ENCODE measurements around the gene UBE2E3. TPM values are rescaled to one million over a fixed set of nuclear protein-coding genes. Genes with fewer than 3 reads are reported as not detected.
"Not testable (repeated sequence)": the region's sequence is repeated elsewhere in the genome, so short reads cannot be mapped to it uniquely, and the experiment has no call there.

The UBE2E3 gene
- total RNA-seq, 2 experiments from 2014 or later = 25.8 to 29.5 TPM

DNA sequence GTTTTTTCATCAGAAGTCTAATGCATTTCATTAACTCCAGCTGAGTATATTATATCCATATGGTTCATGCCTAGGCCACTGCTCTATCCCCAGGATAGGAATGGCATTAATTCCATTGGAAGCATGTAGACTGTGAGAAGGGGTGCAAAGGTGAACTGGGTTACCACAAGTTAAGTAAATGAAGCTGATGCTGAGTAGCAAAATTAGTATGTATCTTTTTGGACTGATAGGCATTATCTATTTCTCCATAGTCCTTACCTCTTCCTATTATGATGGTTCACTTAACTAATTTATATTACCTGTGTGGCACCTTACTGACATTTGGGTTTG is 24.9 kb downstream of the UBE2E3 start:
- DNase-seq = no peak
- H3K4me3 Mint-ChIP-seq = no peak overlapping the region
- intact Hi-C loops (cut with micrococcal nuclease) = loop anchor here (1.0 kb wide), 1 partner anchor 8 kb away; no protein-coding TSS in a partner anchor
- no peak overlapping the region for H3K27ac Mint-ChIP-seq
- H3K9me3 Mint-ChIP-seq = no peaks in the 10 kb centered on the region
- CTCF ChIA-PET = interaction anchor here (1.0 kb wide), 1 partner anchor 10 kb away, joined by 3 read pairs; no protein-coding TSS in a partner anchor
- H3K27me3 Mint-ChIP-seq (ENCODE audit: low read depth) = no peaks in the 10 kb centered on the region
- H3K4me1 Mint-ChIP-seq (ENCODE audit: low read depth) = peaks cover 26% of the 10 kb centered on the region
- no peaks in the 10 kb centered on the region for H3K36me3 Mint-ChIP-seq (ENCODE audit: low read depth)

DNA sequence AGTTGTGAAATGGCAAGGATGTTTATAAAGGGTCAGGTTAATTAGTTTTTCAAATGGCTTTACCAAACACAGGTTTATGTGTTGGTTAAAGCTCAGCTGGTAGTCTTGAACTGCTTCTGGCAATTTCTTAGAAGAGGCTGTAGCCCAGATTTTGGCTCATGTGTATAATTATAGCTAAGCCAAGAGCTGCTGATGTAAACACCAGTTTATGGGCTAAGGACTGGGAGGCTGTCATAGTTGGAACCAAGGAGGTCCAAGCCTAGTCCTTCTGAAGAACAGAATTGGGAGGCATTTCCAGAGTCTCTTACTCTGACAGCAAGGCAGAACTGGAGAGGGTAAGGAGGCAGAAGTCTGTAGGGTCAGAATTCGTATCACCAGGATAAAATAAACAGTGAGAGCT is 25.4 kb downstream of the UBE2E3 start:
- no peaks in the 10 kb centered on the region for H3K36me3 Mint-ChIP-seq (ENCODE audit: low read depth)
- intact Hi-C loops (cut with micrococcal nuclease) = loop anchor here (1.0 kb wide), 1 partner anchor 9 kb away; no protein-coding TSS in a partner anchor
- no peak for DNase-seq
- no peaks in the 10 kb centered on the region for H3K27me3 Mint-ChIP-seq (ENCODE audit: low read depth)
- CTCF ChIA-PET = interaction anchor here (1.0 kb wide), 1 partner anchor 10 kb away, joined by 3 read pairs; no protein-coding TSS in a partner anchor
- H3K4me1 Mint-ChIP-seq (ENCODE audit: low read depth) = peaks cover 31% of the 10 kb centered on the region
- H3K27ac Mint-ChIP-seq = no peak overlapping the region
- H3K9me3 Mint-ChIP-seq = no peaks in the 10 kb centered on the region
- H3K4me3 Mint-ChIP-seq = no peak overlapping the region

DNA sequence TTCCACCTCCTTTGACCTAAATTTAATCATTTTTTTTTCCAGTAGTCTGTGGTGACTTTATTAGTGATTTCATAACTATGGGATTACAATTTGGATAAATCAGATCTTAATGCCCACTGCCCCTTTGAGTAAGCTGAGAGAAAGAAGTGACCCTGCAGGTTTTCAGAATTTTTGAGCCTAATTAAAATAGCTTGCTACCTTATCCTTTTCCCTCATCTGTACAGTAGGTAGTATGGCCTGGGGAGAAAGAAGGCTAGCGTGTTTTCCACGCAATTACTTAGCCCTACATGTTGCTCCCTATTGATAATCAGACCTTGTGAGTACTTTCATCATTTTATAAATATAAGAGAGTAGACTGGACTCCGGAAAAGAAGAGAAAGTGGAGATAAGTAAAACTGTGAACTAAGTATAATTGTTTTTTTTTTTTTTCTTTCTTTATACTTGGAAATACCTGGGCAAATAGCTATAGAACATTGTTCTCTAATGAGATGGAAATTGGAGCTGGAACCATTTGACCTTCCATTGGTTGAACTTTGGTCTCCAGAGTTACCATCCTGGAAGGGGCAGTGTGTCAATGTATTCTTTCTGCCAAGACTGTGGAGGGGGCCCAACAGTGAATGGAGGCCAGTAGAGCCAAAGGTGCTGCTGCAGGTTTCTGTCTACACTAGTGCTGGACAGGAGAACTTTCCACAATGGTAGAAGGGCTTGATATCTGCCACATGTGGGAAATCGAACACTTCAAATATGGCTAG is 26.9 kb downstream of the UBE2E3 start:
- CTCF ChIA-PET = no interaction called here
- H3K4me3 Mint-ChIP-seq = no peak overlapping the region
- no peak for DNase-seq
- intact Hi-C loops (cut with micrococcal nuclease) = no loop called here
- H3K4me1 Mint-ChIP-seq (ENCODE audit: low read depth) = peaks cover 29% of the 10 kb centered on the region
- no peaks in the 10 kb centered on the region for H3K36me3 Mint-ChIP-seq (ENCODE audit: low read depth)
- H3K9me3 Mint-ChIP-seq = no peaks in the 10 kb centered on the region
- no peaks in the 10 kb centered on the region for H3K27me3 Mint-ChIP-seq (ENCODE audit: low read depth)
- H3K27ac Mint-ChIP-seq = no peak overlapping the region

DNA sequence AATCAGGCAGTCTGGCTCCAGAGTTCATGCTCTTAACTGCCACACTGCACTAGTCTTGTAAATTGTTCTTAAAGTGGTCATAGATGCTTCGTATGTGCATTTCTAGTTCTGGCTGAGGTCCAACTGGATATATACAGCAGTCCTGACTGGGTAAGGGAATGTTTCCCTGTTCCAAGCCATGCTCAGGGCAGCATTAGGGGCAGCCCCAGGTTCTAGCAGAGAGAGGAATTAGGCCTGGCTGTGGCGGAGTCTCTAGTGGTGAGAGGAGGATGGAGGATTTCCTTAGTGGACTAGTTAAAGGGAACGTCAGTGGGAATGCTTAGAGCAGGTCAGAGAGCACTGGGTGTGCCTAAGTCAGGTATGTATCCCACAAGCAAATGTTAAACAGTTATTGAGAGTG is 28.0 kb downstream of the UBE2E3 start:
- no peaks in the 10 kb centered on the region for H3K9me3 Mint-ChIP-seq
- no peaks in the 10 kb centered on the region for H3K36me3 Mint-ChIP-seq (ENCODE audit: low read depth)
- CTCF ChIA-PET = no interaction called here
- no peaks in the 10 kb centered on the region for H3K27me3 Mint-ChIP-seq (ENCODE audit: low read depth)
- no peak overlapping the region for H3K4me3 Mint-ChIP-seq
- no peak for DNase-seq
- H3K27ac Mint-ChIP-seq = no peak overlapping the region
- peaks cover 25% of the 10 kb centered on the region for H3K4me1 Mint-ChIP-seq (ENCODE audit: low read depth)
- intact Hi-C loops (cut with micrococcal nuclease) = no loop called here

GRCh38 chr2:181021199-181021789 is 40.9 kb downstream of the UBE2E3 start:
- intact Hi-C loops (cut with micrococcal nuclease) = no loop called here
- H3K27ac Mint-ChIP-seq = no peak overlapping the region
- no peaks in the 10 kb centered on the region for H3K27me3 Mint-ChIP-seq (ENCODE audit: low read depth)
- H3K9me3 Mint-ChIP-seq = no peaks in the 10 kb centered on the region
- no peaks in the 10 kb centered on the region for H3K36me3 Mint-ChIP-seq (ENCODE audit: low read depth)
- H3K4me1 Mint-ChIP-seq (ENCODE audit: low read depth) = peaks cover 10% of the 10 kb centered on the region
- no peak overlapping the region for H3K4me3 Mint-ChIP-seq
- no peak for DNase-seq
- CTCF ChIA-PET = no interaction called here

GRCh38 chr2:181022652-181023051 is 42.2 kb downstream of the UBE2E3 start:
- Mint-ChIP-seq H3K4me3 (no peak overlapping the region), H3K27me3 (ENCODE audit: low read depth) (no peaks in the 10 kb centered on the region), H3K27ac (no peak overlapping the region), H3K4me1 (ENCODE audit: low read depth) (peaks cover 10% of the 10 kb centered on the region), H3K36me3 (ENCODE audit: low read depth) (no peaks in the 10 kb centered on the region), H3K9me3 (no peaks in the 10 kb centered on the region)
- CTCF ChIA-PET = no interaction called here
- intact Hi-C loops (cut with micrococcal nuclease) = no loop called here
- DNase-seq = no peak

- CTCF ChIA-PET = no interaction called here
- no peaks in the 10 kb centered on the region for H3K36me3 Mint-ChIP-seq (ENCODE audit: low read depth)
- H3K27ac Mint-ChIP-seq = no peak overlapping the region
- H3K4me3 Mint-ChIP-seq = no peak overlapping the region
- intact Hi-C loops (cut with micrococcal nuclease) = no loop called here
- no peaks in the 10 kb centered on the region for H3K27me3 Mint-ChIP-seq (ENCODE audit: low read depth)
- DNase-seq = no peak
- peaks cover 7% of the 10 kb centered on the region for H3K4me1 Mint-ChIP-seq (ENCODE audit: low read depth)
- no peaks in the 10 kb centered on the region for H3K9me3 Mint-ChIP-seq
Measured at GRCh38 chr2:181025004-181025403, 44.6 kb downstream of the UBE2E3 start.

DNA sequence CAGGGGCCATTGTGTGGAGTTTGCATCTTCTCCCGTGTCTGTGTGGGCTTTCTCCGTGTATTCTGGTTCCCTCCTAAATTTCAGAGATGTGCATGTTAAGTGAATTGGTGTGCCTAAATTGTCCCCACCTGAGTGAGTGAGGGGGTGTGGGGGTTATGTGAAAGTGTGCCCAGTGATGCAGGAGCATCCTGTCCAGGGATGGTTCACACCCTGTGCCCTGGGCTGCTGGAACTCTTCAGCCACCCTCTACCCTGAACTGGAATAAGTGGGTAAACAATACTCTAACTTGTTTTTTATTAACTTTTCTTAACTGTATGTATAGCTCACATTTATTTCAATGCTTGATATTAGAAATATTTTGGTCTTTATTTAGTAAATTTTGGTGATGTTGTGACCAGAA is 56.0 kb downstream of the UBE2E3 start:
- H3K9me3 Mint-ChIP-seq = no peaks in the 10 kb centered on the region
- H3K4me1 Mint-ChIP-seq (ENCODE audit: low read depth) = peaks cover 9% of the 10 kb centered on the region
- no peak overlapping the region for H3K27ac Mint-ChIP-seq
- no peak overlapping the region for H3K4me3 Mint-ChIP-seq
- DNase-seq = no peak
- no peaks in the 10 kb centered on the region for H3K27me3 Mint-ChIP-seq (ENCODE audit: low read depth)
- intact Hi-C loops (cut with micrococcal nuclease) = loop anchor here (10.0 kb wide), 1 partner anchor 1032 kb away; the partner anchor contains the start of gene CWC22
- peaks cover 1% of the 10 kb centered on the region for H3K36me3 Mint-ChIP-seq (ENCODE audit: low read depth)
- CTCF ChIA-PET = interaction anchor here (0.7 kb wide), 1 partner anchor 11 kb away, joined by 3 read pairs; no protein-coding TSS in a partner anchor

DNA sequence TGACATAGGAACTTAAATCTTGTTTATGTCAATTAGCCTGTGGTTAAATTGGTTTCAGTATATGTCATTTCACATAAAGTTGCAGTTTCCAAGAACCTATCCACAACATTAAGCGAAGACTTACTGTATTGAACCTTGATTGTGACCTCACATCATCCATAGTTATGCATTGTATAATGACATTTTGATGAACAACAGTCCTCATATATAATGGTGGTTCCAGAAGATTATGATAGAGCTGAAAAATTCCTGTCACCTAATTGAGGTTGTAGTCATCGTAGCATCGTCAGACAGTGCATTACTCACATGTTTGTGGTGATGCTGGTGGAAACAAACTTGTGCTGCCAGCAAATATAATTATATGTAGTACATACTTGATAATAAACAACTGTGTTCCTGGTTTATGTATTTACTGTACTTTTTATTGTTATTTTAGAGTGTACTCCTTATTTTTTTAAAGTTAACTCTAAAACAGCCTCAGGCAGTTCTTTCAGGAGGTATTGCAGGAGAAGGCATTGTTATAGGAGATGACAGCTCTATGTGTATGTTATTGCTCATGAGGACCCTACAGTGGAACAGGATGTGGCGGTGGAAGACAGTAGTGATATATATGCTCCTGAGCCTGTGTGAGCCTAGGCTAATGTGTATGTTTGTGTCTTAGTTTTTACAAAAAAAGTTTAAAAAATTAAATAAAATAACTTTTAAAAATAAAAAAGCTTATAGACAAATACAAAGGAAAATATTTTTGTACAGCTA is 56.6 kb downstream of the UBE2E3 start:
- Mint-ChIP-seq H3K27me3 (ENCODE audit: low read depth) (no peaks in the 10 kb centered on the region), H3K36me3 (ENCODE audit: low read depth) (peaks cover 1% of the 10 kb centered on the region), H3K4me1 (ENCODE audit: low read depth) (peaks cover 9% of the 10 kb centered on the region), H3K27ac (no peak overlapping the region), H3K9me3 (no peaks in the 10 kb centered on the region), H3K4me3 (no peak overlapping the region)
- intact Hi-C loops (cut with micrococcal nuclease) = loop anchor here (10.0 kb wide), 1 partner anchor 1032 kb away; the partner anchor contains the start of gene CWC22
- DNase-seq = peak; percentile 27
- CTCF ChIA-PET = interaction anchor here (0.7 to 1.0 kb wide), 2 partner anchors 11 to 23 kb away, joined by 3 read pairs; no protein-coding TSS in a partner anchor

DNA sequence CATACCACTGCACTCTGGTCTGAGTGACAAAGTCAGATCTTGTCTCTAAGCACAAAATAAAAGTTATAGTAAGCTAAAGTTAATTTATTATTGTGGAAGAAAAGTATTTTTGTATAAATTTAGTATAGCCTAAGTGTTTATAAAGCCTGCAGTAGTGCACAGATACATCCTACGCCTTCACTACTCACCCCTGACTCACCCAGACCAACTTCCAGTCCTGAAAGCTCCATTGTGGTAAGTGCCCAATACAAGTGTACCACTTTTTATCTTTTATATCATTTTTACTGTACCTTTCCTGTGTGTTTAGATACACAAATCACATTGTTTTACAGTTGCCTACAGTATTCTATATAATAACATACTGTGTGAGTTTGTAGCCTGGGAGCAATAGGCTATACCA is 57.5 kb downstream of the UBE2E3 start:
- no peak overlapping the region for H3K4me3 Mint-ChIP-seq
- H3K27me3 Mint-ChIP-seq (ENCODE audit: low read depth) = no peaks in the 10 kb centered on the region
- peaks cover 9% of the 10 kb centered on the region for H3K4me1 Mint-ChIP-seq (ENCODE audit: low read depth)
- peak; percentile 6 for DNase-seq
- CTCF ChIA-PET = interaction anchor here (1.0 kb wide), 1 partner anchor 22 kb away, joined by 3 read pairs; no protein-coding TSS in a partner anchor
- H3K27ac Mint-ChIP-seq = no peak overlapping the region
- no peaks in the 10 kb centered on the region for H3K9me3 Mint-ChIP-seq
- intact Hi-C loops (cut with micrococcal nuclease) = loop anchor here (10.0 kb wide), 1 partner anchor 1033 kb away; the partner anchor contains the start of gene CWC22
- peaks cover 1% of the 10 kb centered on the region for H3K36me3 Mint-ChIP-seq (ENCODE audit: low read depth)

DNA sequence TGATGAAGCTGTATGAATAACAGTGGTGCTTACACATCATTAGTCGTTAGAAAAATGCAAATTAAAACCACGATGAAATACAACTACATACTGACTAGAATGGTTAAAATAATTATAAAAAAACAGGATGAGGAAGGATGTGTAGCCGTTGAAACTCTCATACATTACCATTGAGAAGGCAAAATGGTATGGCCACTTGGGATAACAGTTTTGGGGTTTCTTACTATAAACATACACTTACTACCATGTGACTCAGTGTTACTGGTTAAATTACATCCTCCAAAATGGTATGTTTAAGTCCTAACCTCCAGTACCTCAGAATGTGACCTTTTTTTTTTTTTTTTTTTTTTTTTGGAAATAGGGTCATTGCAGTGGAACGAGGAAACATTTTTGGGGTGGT is 58.4 kb downstream of the UBE2E3 start:
- Mint-ChIP-seq H3K9me3 (no peaks in the 10 kb centered on the region), H3K36me3 (ENCODE audit: low read depth) (peaks cover 1% of the 10 kb centered on the region), H3K27me3 (ENCODE audit: low read depth) (no peaks in the 10 kb centered on the region), H3K4me3 (no peak overlapping the region), H3K4me1 (ENCODE audit: low read depth) (peaks cover 9% of the 10 kb centered on the region), H3K27ac (no peak overlapping the region)
- intact Hi-C loops (cut with micrococcal nuclease) = loop anchor here (10.0 kb wide), 1 partner anchor 1034 kb away; the partner anchor contains the start of gene CWC22
- CTCF ChIA-PET = no interaction called here
- DNase-seq = no peak

DNA sequence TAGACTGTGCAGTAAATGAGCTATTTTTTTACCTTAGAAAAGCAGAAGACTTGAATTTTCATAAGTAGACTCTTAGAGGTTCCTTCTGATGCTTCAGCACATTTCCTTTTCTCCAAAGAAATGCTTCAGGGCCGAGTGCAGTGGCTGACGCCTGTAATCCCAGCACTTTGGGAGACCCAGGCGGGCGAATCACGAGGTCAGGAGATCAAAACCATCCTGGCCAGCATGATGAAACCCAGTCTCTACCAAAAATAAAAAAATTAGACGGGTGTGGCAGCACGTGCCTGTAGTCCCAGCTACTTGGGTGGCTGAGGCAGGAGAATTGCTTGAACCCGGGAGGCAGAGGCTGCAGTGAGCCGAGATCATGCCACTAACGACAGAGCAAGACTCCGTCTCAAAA is 60.4 kb downstream of the UBE2E3 start:
- intact Hi-C loops (cut with micrococcal nuclease); H3K4me3 Mint-ChIP-seq; H3K9me3 Mint-ChIP-seq; DNase-seq; H3K27ac Mint-ChIP-seq; H3K27me3 Mint-ChIP-seq (ENCODE audit: low read depth); H3K36me3 Mint-ChIP-seq (ENCODE audit: low read depth); H3K4me1 Mint-ChIP-seq (ENCODE audit: low read depth): not testable (repeated sequence)
- CTCF ChIA-PET = interaction anchor here (0.6 to 0.7 kb wide), 5 partner anchors 19 to 1095 kb away, joined by 3 to 6 read pairs (median 3); no protein-coding TSS in a partner anchor

All from activated naive CD4-positive, alpha-beta T cell treated with anti-CD3 and anti-CD28 coated beads for 36 hours (primary cell).